Measurements from ENCODE around the gene CHAC1. TPM values are rescaled to one million over a fixed set of nuclear protein-coding genes. Genes with fewer than 3 reads are reported as not detected.

The CHAC1 gene
- total RNA-seq, 1 experiment from 2014 or later, result 8.6 TPM

- Histone ChIP-seq H2AFZ (peak overlapping the region; percentile 85), H3K4me1 (replicated peaks; ENCODE audit: insufficient read depth) (0 out of 2 replicates have a peak, but pooled peaks cover 6% of the 10 kb centered on the region), H3K36me3 (ENCODE audit: low read depth) (no peaks in the 10 kb centered on the region), H3K9me2 (ENCODE audit: insufficient read depth) (no peaks in the 10 kb centered on the region), H3K4me3 (peak overlapping the region; percentile 77), H3K9me3 (ENCODE audit: insufficient read depth, low read depth) (no peaks in the 10 kb centered on the region), H3K27me3 (ENCODE audit: insufficient read depth, low read depth) (peaks cover 29% of the 10 kb centered on the region), H3K4me2 (peak overlapping the region; percentile 98), H3F3A (ENCODE audit: insufficient read depth, low read depth) (peaks cover 9% of the 10 kb centered on the region; the same call in 1 of the 2 replicates), H4K20me1 (ENCODE audit: insufficient read depth) (no peaks in the 10 kb centered on the region), H3K27ac (no peak overlapping the region), H3K79me2 (ENCODE audit: low read depth) (no peaks in the 10 kb centered on the region)
- intact Hi-C loops (cut with micrococcal nuclease; ENCODE audit: unreplicated experiment), result no loop called here
- ChIA-PET POLR2A (ENCODE audit: unreplicated experiment) (interaction anchor here (0.6 to 1.0 kb wide), 2 partner anchors 12 to 403 kb away, joined by 5 to 9 read pairs; partner anchors contain the start of genes NUSAP1 and OIP5), CTCF (interaction anchor here (0.6 to 1.1 kb wide), 5 partner anchors 10 to 330 kb away, joined by 4 to 27 read pairs (median 14); no protein-coding TSS in a partner anchor)
- DNase-seq, result no peak
- BruUV-seq (replicated peaks), result TSS peak; percentile 17
- no peak for TF ChIP-seq EZH2 (IDR thresholded peaks at IDR 0.05; ENCODE audit: low read depth)
- no peak for TF ChIP-seq CTCF (conservative IDR thresholded peaks at IDR 0.05)
Observed at GRCh38 chr15:40929660-40930429, 23.4 kb upstream of the CHAC1 start.

GRCh38 chr15:40930430-40931299, 22.6 kb upstream of the CHAC1 start:
- Histone ChIP-seq H4K20me1 (ENCODE audit: insufficient read depth) (no peaks in the 10 kb centered on the region), H3K36me3 (ENCODE audit: low read depth) (no peaks in the 10 kb centered on the region), H2AFZ (no peak overlapping the region), H3K4me1 (replicated peaks; ENCODE audit: insufficient read depth) (0 out of 2 replicates have a peak, but pooled peaks cover 6% of the 10 kb centered on the region), H3K4me2 (peak overlapping the region; percentile 98), H3K9me2 (ENCODE audit: insufficient read depth) (no peaks in the 10 kb centered on the region), H3F3A (ENCODE audit: insufficient read depth, low read depth) (peaks cover 9% of the 10 kb centered on the region; the same call in 1 of the 2 replicates), H3K79me2 (ENCODE audit: low read depth) (no peaks in the 10 kb centered on the region), H3K27ac (no peak overlapping the region), H3K27me3 (ENCODE audit: insufficient read depth, low read depth) (peaks cover 29% of the 10 kb centered on the region), H3K4me3 (peak overlapping the region; percentile 77; the same call in 1 of the 2 replicates), H3K9me3 (ENCODE audit: insufficient read depth, low read depth) (no peaks in the 10 kb centered on the region)
- intact Hi-C loops (cut with micrococcal nuclease; ENCODE audit: unreplicated experiment), result no loop called here
- TF ChIP-seq CTCF (conservative IDR thresholded peaks at IDR 0.05), result peak; percentile 65
- TF ChIP-seq EZH2 (IDR thresholded peaks at IDR 0.05; ENCODE audit: low read depth), result no peak
- no TSS peak for BruUV-seq (replicated peaks)
- CTCF ChIA-PET, result interaction anchor here (0.5 to 1.1 kb wide), 7 partner anchors 11 to 329 kb away, joined by 3 to 27 read pairs (median 10); no protein-coding TSS in a partner anchor
- DNase-seq, result no peak
- POLR2A ChIA-PET (ENCODE audit: unreplicated experiment), result interaction anchor here (0.6 kb wide), 1 partner anchor 402 kb away, joined by 5 read pairs; the partner anchor contains the start of genes NUSAP1 and OIP5

Data from PC-9 (cell line).